NCI-H1092 treated with DMSO at 0.1 percent for 48 hours (cell line): ENCODE measurements around the gene DOCK11.

Source experiments
- DNase-seq: peaks from one replicate; lab custom pipeline; 2025; lab: John Stamatoyannopoulos, UW

The DOCK11 gene

GRCh38 chrX:118530219-118530911 is 34.8 kb downstream of the DOCK11 start:
- no peak for DNase-seq

DNA sequence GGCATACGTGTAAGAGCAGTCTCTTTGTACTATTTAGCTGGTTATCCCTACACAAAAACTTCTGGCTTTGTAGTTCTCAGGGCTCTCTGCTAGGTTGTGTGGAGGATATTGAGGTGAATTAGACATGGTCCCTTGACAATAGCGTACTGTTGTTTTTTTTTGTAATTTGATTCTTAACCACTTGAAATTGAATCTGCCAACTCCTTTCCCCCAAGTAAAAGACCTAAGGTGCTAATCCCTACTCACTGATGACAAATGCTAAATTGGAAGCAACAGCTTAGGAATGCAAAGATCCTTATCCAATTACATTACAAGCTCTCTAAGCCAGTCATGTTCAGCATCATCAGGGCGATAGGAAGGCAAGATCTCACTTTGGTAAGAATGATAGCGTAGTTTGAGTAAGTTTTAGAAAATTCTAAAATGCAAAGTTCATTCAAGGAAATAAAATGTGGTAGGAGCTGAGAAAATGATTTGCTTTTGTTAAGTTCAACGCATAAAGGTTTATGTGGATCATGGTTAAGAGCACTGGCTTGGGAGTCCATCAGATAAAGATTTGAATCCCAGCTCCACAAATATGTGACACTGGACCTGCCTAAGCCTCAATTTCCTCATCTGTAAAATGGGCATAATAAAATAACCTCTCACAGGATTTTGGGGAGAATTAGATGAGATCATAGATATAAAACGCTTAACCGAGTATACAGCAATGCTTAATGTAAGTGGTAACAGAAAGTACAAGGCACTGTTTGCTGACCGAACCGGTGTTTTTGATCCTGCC is 39.3 kb downstream of the DOCK11 start:
- no peak for DNase-seq

GRCh38 chrX:118536204-118536603 is 40.6 kb downstream of the DOCK11 start:
- DNase-seq: no peak

- DNase-seq: no peak
These were observed 41.3 kb downstream of the DOCK11 start for GRCh38 chrX:118536687-118537461.

DNA sequence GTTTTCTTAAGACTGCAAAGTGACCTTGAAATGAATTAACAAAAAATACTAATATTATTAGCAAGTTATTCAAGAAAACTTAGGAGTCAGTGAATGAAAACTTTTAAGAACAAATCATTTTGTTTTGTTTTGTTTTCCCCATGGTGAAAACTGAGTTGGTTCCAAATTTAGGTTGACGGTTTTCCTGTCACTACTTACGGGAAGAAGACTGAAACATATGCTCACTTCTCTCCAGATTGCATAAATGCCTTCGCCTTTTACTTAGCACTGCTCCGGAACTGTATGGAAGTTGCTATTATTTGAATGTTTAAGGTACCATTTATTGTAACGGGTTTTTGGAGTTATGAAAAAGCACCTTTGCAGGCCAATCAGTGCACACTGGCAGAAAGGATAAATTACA is 42.8 kb downstream of the DOCK11 start:
- DNase-seq: no peak

- DNase-seq: no peak
These were observed 44.7 kb downstream of the DOCK11 start for GRCh38 chrX:118540342-118540741.

DNA sequence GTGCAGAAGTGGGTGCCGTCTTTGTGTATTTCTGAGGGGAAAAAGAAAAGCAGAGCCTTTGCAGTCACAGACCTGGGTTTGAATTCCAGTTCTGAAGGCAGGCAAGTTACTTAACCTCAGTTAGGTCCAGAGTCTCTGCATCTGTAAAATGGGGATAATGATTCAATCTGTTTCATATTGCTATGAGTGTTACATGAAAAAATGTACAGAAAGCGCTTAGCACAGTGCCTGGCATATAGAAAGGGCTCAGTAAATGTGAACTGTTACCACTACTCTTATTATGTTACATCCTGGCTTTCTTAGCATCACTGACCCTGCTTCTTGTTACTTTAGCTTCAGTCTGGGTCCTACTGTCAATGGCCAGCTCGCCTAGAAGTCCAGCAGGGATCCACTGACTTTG is 45.9 kb downstream of the DOCK11 start:
- no peak for DNase-seq

GRCh38 chrX:118545510-118545909 is 49.9 kb downstream of the DOCK11 start:
- no peak for DNase-seq

DNA sequence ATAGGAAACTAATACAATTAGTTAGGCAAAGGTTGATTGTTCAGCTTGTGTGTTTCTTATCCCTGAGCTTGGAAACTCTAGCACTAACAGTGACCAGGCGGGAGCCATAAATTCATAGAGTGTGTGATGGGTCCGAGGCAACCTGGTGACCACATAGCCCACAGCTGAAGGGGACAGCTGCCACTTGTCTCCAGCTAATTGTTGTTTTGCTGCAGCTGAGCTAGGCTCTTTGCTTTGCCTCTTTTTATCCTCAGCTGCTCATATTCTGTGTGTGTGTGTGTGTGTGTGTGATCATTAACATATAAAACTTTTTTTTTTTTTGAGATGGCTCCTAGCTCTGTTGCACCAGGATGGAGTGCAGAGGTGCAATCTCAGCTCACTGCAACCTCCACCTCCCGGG is 53.2 kb downstream of the DOCK11 start:
- no peak for DNase-seq

- DNase-seq: no peak
These were observed 55.2 kb downstream of the DOCK11 start for GRCh38 chrX:118550792-118551191.

DNA sequence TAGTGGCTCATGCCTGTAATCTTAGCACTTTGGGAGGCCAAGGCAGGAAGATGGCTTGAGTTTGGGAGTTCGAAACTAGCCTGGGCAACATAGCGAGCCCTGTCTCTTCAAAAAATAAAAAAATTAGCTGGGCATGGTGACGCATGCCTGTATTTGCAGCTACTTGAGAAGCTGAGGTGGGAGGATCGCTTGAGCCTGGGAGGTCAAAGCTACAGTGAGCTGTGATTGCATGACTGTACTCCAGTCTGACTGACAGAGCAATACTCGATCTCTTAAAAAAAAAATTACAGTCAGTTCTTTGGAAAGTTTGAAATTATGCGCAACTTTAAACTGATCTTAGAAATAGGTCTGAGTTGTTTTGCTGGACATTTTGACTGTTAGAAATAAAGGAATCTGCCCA is 55.8 kb downstream of the DOCK11 start:
- DNase-seq: no peak

DNA sequence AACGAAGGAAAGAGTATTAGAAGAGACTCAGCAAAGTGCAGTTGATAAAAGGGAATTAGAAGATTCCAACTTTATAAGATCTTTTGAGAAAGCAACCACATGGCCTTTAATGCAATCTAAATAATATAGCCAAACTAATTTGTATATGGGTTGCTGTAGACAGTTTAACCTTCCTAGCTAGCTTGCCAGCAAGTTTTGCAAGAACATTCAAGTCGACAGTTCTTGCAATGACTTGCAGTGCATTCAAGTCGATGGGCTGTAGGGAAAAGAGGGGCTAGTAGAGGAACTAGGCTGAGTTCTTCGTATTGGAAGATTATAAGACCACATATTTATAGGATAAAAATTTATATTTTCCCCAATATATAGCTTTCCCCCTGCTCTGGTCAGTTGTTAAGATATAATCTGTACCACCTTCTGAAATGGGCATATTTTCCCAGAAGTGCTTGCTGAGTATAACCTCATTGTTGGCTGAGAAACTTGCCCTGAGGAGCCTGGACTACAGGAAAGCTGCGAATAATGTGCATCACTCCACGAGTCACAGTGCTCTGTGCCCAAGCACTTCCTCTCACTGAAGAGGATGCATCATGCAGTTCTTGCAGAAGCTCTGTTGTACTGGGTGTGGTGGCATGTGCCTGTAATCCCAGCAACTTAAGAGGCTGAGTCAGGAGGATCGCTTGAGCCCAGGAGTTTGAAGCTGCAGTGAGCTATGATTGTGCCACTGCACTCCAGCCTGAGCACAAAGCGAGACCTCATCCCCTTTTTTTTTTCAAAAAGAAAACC is 56.7 kb downstream of the DOCK11 start:
- DNase-seq: no peak

DNA sequence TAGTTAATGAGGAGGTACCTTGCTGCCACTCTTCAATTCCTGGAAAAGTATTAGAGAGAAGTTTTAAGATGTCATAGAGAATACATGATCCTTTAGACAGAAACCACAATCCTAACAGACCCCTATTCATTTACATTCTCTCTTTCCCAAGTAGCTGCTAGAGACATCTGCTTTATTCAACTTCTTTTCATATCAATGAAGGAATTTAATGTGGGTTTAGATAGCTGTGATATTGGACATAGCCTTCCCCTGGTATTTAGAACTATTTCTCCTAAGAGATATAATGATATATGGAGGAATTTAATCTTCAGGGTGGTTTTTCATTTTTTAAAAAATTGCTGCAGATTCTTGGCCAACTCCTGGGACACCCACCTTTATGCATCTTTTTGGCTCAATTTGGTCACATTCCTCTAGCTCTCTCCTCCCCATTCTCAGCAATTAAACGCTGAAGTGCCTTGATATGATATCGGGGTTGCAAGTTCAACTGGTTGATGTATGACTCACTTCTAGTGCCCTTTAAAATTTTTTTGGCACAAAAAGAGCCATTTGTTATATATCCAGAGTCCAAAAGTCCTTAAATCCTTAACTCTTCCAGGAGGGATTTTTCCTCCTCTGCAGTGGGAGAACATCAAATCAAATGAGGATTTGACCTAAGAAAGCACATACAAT is 57.6 kb downstream of the DOCK11 start:
- no peak for DNase-seq

- no peak for DNase-seq
These were observed 58.9 kb downstream of the DOCK11 start for GRCh38 chrX:118554511-118554910.

DNA sequence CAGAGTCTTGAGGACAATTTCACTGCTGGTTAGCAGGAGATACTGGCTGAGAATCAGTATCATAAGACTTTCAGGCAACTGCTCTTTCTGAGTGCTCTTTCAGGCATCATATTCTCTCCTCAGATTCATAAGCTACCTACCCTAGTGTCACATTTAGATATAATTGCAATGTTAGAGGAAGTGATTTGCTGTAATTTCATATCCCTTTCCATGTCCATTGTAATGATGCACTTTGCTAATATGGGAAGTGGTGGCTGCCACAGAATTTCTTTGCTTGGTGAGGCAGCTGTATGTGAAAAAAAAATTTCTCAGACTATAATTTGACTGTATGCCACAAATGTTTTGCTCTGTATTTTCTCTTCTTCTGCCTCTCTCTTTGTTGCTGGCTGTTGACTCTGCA is 63.3 kb downstream of the DOCK11 start:
- no peak for DNase-seq

DNA sequence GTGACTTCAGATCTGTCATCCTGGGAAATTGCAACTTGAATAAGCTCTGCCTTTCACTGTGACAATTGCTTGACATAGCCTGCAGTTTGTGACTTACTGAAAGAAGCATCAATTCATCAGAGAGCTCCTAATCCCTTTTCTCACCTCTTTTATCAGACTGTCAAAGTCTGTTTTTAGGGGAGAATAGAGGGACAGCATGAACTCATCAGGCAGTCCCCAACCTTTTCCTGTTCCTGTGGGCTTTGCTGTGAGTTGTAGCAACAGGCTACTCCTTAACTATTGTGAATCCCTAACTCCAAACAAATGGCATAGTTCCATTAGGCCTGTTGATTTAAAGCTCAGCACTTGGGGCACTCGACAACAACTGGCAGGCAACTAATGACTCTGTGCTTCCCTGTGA is 64.9 kb downstream of the DOCK11 start:
- no peak for DNase-seq

DNA sequence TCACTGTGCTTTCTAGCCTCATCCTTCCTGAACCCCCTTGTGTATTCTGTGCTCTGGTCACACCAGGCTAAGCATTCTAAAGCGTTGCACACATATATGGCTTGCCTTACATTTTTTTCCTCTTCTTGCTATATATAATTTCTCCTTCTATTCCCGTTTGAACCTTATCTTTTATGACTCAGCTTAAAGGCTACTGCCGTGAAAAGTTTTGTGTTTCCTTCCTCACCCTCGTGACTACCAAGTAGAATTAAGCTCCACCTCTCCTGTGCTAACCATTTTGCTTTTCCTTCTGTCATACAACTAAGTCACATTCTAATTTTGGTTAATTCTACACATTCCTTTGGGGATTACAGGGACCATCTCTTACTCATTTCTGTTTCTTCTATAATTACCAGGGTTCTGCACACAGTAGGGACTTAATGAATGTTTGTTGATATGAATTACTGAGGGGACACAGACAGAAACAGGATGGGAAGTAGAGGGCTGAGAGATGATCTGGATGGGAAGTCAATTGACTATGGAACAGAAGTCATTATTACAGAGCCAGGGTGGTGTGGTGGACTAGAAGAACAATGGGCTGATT is 67.1 kb downstream of the DOCK11 start:
- no peak for DNase-seq

DNA sequence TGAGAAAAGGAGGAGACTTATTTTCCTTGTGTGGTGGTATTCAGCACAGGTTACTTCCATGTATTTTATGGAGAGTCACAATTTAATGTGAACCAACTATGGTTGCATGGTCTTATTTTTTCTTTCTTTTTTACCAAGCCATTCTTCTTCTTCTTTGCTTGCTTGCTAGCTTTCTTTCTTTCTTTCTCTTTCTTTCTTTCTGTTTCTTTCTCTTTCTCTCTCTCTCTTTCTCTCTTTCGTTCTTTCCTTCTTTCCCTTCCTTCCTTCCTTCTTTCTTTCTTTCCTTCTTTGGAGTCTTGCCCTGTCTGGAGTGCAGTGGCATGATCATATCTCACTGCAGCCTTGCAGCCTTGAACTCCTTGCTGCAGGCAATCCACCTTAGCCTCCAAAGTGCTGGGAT is 68.9 kb downstream of the DOCK11 start:
- DNase-seq: no peak

GRCh38 chrX:118565853-118566252 is 70.2 kb downstream of the DOCK11 start:
- DNase-seq: no peak

GRCh38 chrX:118566359-118566758 is 70.7 kb downstream of the DOCK11 start:
- no peak for DNase-seq

DNA sequence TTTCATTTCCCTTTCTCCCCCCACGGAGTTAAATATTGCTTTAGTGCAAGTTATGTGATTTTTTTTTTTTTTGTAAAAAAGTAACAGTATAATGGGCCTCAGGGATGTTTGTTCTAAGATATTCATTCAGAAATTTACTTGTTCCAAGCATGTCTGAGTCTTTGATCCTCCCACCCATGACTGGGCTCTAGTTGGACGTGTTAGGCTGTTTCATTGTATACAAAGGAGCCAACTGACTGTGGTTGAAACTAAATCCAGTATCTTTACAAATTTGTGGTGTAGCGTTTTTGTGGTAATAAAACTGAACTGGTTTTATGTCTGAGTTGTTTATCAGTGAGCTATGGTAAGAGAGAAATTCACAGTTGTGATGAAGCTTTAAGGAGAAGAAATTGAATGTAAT is 74.1 kb downstream of the DOCK11 start:
- DNase-seq: no peak
